Measurements from ENCODE around the gene COQ6.

Gene COQ6

GRCh38 chr14:73973497-73973896 is 23.4 kb downstream of the COQ6 start:
- Histone ChIP-seq H3K4me2 (ENCODE audit: insufficient read depth, low read length, poor library complexity, severe bottlenecking) (no peak overlapping the region), H2BK5ac (ENCODE audit: low read length) (no peak overlapping the region), H3K36me3 (replicated peaks in 1 of 2; ENCODE audit: control insufficient read depth in 2 of 2, insufficient read depth in 2 of 2, low read length in 2 of 2) (peaks cover 14 to 50% of the 10 kb centered on the region in 2 donors), H2BK15ac (ENCODE audit: low read length) (no peak overlapping the region), H3K14ac (ENCODE audit: low read length) (no peak overlapping the region), H2AK5ac (ENCODE audit: low read depth, low read length) (no peak overlapping the region), H3K27ac (replicated peaks; ENCODE audit: low read length) (no peak overlapping the region), H3K9me3 (replicated peaks in 1 of 2; ENCODE audit: control insufficient read depth in 2 of 2, insufficient read depth in 1 of 2, low read depth in 1 of 2, low read length in 2 of 2) (peaks cover 0 to 2% of the 10 kb centered on the region in 2 donors), H3K79me1 (ENCODE audit: low read depth, low read length) (no peaks in the 10 kb centered on the region), H3K4me3 (ENCODE audit: low read length in 2 of 2) (no peak overlapping the region), H3K4ac (ENCODE audit: low read length) (no peak overlapping the region), H3K18ac (ENCODE audit: low read length) (no peak overlapping the region), H3K27me3 (ENCODE audit: control insufficient read depth in 3 of 3, insufficient read depth in 3 of 3, low read depth in 1 of 3, low read length in 3 of 3) (no peaks in the 10 kb centered on the region), H2BK12ac (ENCODE audit: low read length) (no peak overlapping the region), H4K91ac (ENCODE audit: low read depth, low read length, poor library complexity) (no peak overlapping the region), H2BK120ac (ENCODE audit: low read depth, low read length) (no peak overlapping the region), H3K4me1 (ENCODE audit: control insufficient read depth in 2 of 2, insufficient read depth in 1 of 2, low read depth in 1 of 2, low read length in 2 of 2) (no peaks in the 10 kb centered on the region), H3K9ac (ENCODE audit: low read depth, low read length, poor library complexity) (no peak overlapping the region), H3K23ac (ENCODE audit: low read depth, low read length, poor library complexity) (no peak overlapping the region), H2AFZ (ENCODE audit: low read length) (no peak overlapping the region), H4K8ac (ENCODE audit: low read depth, low read length) (no peak overlapping the region)
- DNase-seq (ENCODE audit: low spot score): no peak
- no CpG with 5 or more reads among the region's 2 CpGs for WGBS, 2 donors (ENCODE audit: extremely low coverage in 2 of 2, insufficient read length in 2 of 2, insufficient replicate concordance in 1 of 2)

- no peak overlapping the region for H3K4me3 ChIP-seq (ENCODE audit: low read length in 2 of 2)
- no peak overlapping the region for H3K18ac ChIP-seq (ENCODE audit: low read length)
- no peak overlapping the region for H2AFZ ChIP-seq (ENCODE audit: low read length)
- no peak overlapping the region for H2BK120ac ChIP-seq (ENCODE audit: low read depth, low read length)
- H4K8ac ChIP-seq (ENCODE audit: low read depth, low read length): no peak overlapping the region
- no peak overlapping the region for H2BK15ac ChIP-seq (ENCODE audit: low read length)
- WGBS, 2 donors (ENCODE audit: extremely low coverage in 2 of 2, insufficient read length in 2 of 2, insufficient replicate concordance in 1 of 2): no CpG with 5 or more reads among the region's 6 CpGs
- H3K36me3 ChIP-seq (replicated peaks in 1 of 2; ENCODE audit: control insufficient read depth in 2 of 2, insufficient read depth in 2 of 2, low read length in 2 of 2): peaks cover 6 to 38% of the 10 kb centered on the region in 2 donors
- H2AK5ac ChIP-seq (ENCODE audit: low read depth, low read length): no peak overlapping the region
- H3K4ac ChIP-seq (ENCODE audit: low read length): no peak overlapping the region
- H3K14ac ChIP-seq (ENCODE audit: low read length): no peak overlapping the region
- H4K91ac ChIP-seq (ENCODE audit: low read depth, low read length, poor library complexity): no peak overlapping the region
- H3K9ac ChIP-seq (ENCODE audit: low read depth, low read length, poor library complexity): no peak overlapping the region
- H3K27ac ChIP-seq (replicated peaks; ENCODE audit: low read length): no peak overlapping the region
- H3K4me1 ChIP-seq (ENCODE audit: control insufficient read depth in 2 of 2, insufficient read depth in 1 of 2, low read depth in 1 of 2, low read length in 2 of 2): no peaks in the 10 kb centered on the region
- H3K79me1 ChIP-seq (ENCODE audit: low read depth, low read length): no peaks in the 10 kb centered on the region
- no peak overlapping the region for H2BK5ac ChIP-seq (ENCODE audit: low read length)
- H2BK12ac ChIP-seq (ENCODE audit: low read length): no peak overlapping the region
- H3K27me3 ChIP-seq (ENCODE audit: control insufficient read depth in 3 of 3, insufficient read depth in 3 of 3, low read depth in 1 of 3, low read length in 3 of 3): no peaks in the 10 kb centered on the region
- no peak overlapping the region for H3K23ac ChIP-seq (ENCODE audit: low read depth, low read length, poor library complexity)
- H3K4me2 ChIP-seq (ENCODE audit: insufficient read depth, low read length, poor library complexity, severe bottlenecking): no peak overlapping the region
- no peaks in the 10 kb centered on the region for H3K9me3 ChIP-seq (replicated peaks in 1 of 2; ENCODE audit: control insufficient read depth in 2 of 2, insufficient read depth in 1 of 2, low read depth in 1 of 2, low read length in 2 of 2)
- DNase-seq (ENCODE audit: low spot score): no peak
These were observed 26.0 kb downstream of the COQ6 start for GRCh38 chr14:73976125-73976524.

- Histone ChIP-seq H3K4me3 (ENCODE audit: low read length in 2 of 2) (no peak overlapping the region), H3K23ac (ENCODE audit: low read depth, low read length, poor library complexity) (no peak overlapping the region)
These were observed 27.8 kb downstream of the COQ6 start for GRCh38 chr14:73977896-73978295.

GRCh38 chr14:73988065-73988464 is 38.0 kb downstream of the COQ6 start:
- Histone ChIP-seq H3K4ac (ENCODE audit: low read length) (no peak overlapping the region), H3K14ac (ENCODE audit: low read length) (no peak overlapping the region), H2BK5ac (ENCODE audit: low read length) (no peak overlapping the region), H2AFZ (ENCODE audit: low read length) (no peak overlapping the region), H3K79me1 (ENCODE audit: low read depth, low read length) (no peaks in the 10 kb centered on the region), H2BK15ac (ENCODE audit: low read length) (no peak overlapping the region), H2AK5ac (ENCODE audit: low read depth, low read length) (no peak overlapping the region), H3K4me2 (ENCODE audit: insufficient read depth, low read length, poor library complexity, severe bottlenecking) (no peak overlapping the region), H3K9ac (ENCODE audit: low read depth, low read length, poor library complexity) (no peak overlapping the region), H3K9me3 (replicated peaks in 1 of 2; ENCODE audit: control insufficient read depth in 2 of 2, insufficient read depth in 1 of 2, low read depth in 1 of 2, low read length in 2 of 2) (no peaks in the 10 kb centered on the region), H3K36me3 (replicated peaks in 1 of 2; ENCODE audit: control insufficient read depth in 2 of 2, insufficient read depth in 2 of 2, low read length in 2 of 2) (peaks cover 4 to 22% of the 10 kb centered on the region in 2 donors), H3K4me1 (ENCODE audit: control insufficient read depth in 2 of 2, insufficient read depth in 1 of 2, low read depth in 1 of 2, low read length in 2 of 2) (no peaks in the 10 kb centered on the region), H2BK120ac (ENCODE audit: low read depth, low read length) (no peak overlapping the region), H3K23ac (ENCODE audit: low read depth, low read length, poor library complexity) (no peak overlapping the region), H4K8ac (ENCODE audit: low read depth, low read length) (no peak overlapping the region), H3K27ac (replicated peaks; ENCODE audit: low read length) (no peak overlapping the region), H4K91ac (ENCODE audit: low read depth, low read length, poor library complexity) (no peak overlapping the region), H3K4me3 (ENCODE audit: low read length in 2 of 2) (no peak overlapping the region), H3K18ac (ENCODE audit: low read length) (no peak overlapping the region), H2BK12ac (ENCODE audit: low read length) (no peak overlapping the region), H3K27me3 (ENCODE audit: control insufficient read depth in 3 of 3, insufficient read depth in 3 of 3, low read depth in 1 of 3, low read length in 3 of 3) (no peaks in the 10 kb centered on the region)
- DNase-seq (ENCODE audit: low spot score): no peak
- no CpG with 5 or more reads among the region's 3 CpGs for WGBS, 2 donors (ENCODE audit: extremely low coverage in 2 of 2, insufficient read length in 2 of 2, insufficient replicate concordance in 1 of 2)

More at GRCh38 chr14:73977896-73978295, 27.8 kb downstream of the COQ6 start:
- no peak overlapping the region for H3K4ac ChIP-seq (ENCODE audit: low read length)
- no peaks in the 10 kb centered on the region for H3K9me3 ChIP-seq (replicated peaks in 1 of 2; ENCODE audit: control insufficient read depth in 2 of 2, insufficient read depth in 1 of 2, low read depth in 1 of 2, low read length in 2 of 2)
- no peaks in the 10 kb centered on the region for H3K4me1 ChIP-seq (ENCODE audit: control insufficient read depth in 2 of 2, insufficient read depth in 1 of 2, low read depth in 1 of 2, low read length in 2 of 2)
- H3K9ac ChIP-seq (ENCODE audit: low read depth, low read length, poor library complexity): no peak overlapping the region
- no peak overlapping the region for H3K27ac ChIP-seq (replicated peaks; ENCODE audit: low read length)
- no peak overlapping the region for H4K8ac ChIP-seq (ENCODE audit: low read depth, low read length)
- peaks cover 4 to 26% of the 10 kb centered on the region in 2 donors for H3K36me3 ChIP-seq (replicated peaks in 1 of 2; ENCODE audit: control insufficient read depth in 2 of 2, insufficient read depth in 2 of 2, low read length in 2 of 2)
- no peak overlapping the region for H3K4me2 ChIP-seq (ENCODE audit: insufficient read depth, low read length, poor library complexity, severe bottlenecking)
- H2AK5ac ChIP-seq (ENCODE audit: low read depth, low read length): no peak overlapping the region
- no peak for DNase-seq (ENCODE audit: low spot score)
- H2BK120ac ChIP-seq (ENCODE audit: low read depth, low read length): no peak overlapping the region
- H3K14ac ChIP-seq (ENCODE audit: low read length): no peak overlapping the region
- no peak overlapping the region for H4K91ac ChIP-seq (ENCODE audit: low read depth, low read length, poor library complexity)
- H2BK12ac ChIP-seq (ENCODE audit: low read length): no peak overlapping the region
- no peak overlapping the region for H3K18ac ChIP-seq (ENCODE audit: low read length)
- no peaks in the 10 kb centered on the region for H3K79me1 ChIP-seq (ENCODE audit: low read depth, low read length)
- WGBS, 2 donors (ENCODE audit: extremely low coverage in 2 of 2, insufficient read length in 2 of 2, insufficient replicate concordance in 1 of 2): no CpG with 5 or more reads among the region's 4 CpGs
- no peak overlapping the region for H2AFZ ChIP-seq (ENCODE audit: low read length)
- H2BK5ac ChIP-seq (ENCODE audit: low read length): no peak overlapping the region
- no peaks in the 10 kb centered on the region for H3K27me3 ChIP-seq (ENCODE audit: control insufficient read depth in 3 of 3, insufficient read depth in 3 of 3, low read depth in 1 of 3, low read length in 3 of 3)
- H2BK15ac ChIP-seq (ENCODE audit: low read length): no peak overlapping the region

All from neuronal stem cell (in vitro differentiated cells).